Activated CD4-positive, CD25-positive, alpha-beta regulatory T cell treated with anti-CD3 and anti-CD28 coated beads, Interleukin-2, amount 50 U/mL, for 24 hours (primary cell): Measurements from ENCODE around the gene PARVA.

Source experiments
- ATAC-seq, 2 donors: fragments of 150-1000 bp; cut with Tn5 transposase; one replicate each; pipeline ENCODE4 v1.10.0; 2021; ENCODE audit warnings: mild to moderate bottlenecking in 1 of 2, moderate library complexity in 1 of 2

The PARVA gene

DNA sequence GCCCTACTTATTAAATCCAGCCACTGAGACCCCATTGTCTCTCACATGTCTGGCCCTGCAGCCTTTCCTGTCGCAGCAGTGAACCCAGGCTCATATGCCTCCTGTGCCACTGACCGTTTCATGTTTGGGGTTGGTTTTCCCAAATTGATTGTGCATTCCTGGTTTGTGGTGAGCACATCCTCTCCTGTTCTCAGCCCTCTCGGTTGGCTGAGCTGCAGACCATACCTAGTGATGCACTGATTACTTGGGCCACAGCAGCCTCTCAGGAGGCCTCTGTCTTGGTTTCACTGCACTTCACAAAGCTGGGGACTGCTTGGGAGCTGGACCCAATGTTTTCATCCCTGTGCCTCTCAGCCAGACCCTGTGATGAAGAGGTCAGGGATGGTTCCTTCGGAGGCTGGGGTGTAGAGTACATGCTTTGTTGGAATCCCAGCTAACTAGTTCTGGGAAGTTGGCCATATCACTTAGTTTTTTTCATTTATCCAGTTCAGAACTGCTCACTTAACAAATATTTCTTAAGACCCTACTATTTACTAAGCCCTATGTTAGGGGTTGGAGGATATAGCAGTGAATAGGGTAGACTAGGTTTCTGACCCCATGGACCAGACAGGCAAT, 30.9 kb downstream of the PARVA start:
- no peak for ATAC-seq

- ATAC-seq: no peak
Observed at GRCh38 chr11:12409621-12410005, 32.2 kb downstream of the PARVA start.

- ATAC-seq: no peak
Observed at GRCh38 chr11:12410006-12410728, 32.8 kb downstream of the PARVA start.

- no peak for ATAC-seq
Observed at GRCh38 chr11:12411393-12411792, 34.0 kb downstream of the PARVA start.

- ATAC-seq: no peak
Observed at GRCh38 chr11:12411806-12412727, 34.7 kb downstream of the PARVA start.

DNA sequence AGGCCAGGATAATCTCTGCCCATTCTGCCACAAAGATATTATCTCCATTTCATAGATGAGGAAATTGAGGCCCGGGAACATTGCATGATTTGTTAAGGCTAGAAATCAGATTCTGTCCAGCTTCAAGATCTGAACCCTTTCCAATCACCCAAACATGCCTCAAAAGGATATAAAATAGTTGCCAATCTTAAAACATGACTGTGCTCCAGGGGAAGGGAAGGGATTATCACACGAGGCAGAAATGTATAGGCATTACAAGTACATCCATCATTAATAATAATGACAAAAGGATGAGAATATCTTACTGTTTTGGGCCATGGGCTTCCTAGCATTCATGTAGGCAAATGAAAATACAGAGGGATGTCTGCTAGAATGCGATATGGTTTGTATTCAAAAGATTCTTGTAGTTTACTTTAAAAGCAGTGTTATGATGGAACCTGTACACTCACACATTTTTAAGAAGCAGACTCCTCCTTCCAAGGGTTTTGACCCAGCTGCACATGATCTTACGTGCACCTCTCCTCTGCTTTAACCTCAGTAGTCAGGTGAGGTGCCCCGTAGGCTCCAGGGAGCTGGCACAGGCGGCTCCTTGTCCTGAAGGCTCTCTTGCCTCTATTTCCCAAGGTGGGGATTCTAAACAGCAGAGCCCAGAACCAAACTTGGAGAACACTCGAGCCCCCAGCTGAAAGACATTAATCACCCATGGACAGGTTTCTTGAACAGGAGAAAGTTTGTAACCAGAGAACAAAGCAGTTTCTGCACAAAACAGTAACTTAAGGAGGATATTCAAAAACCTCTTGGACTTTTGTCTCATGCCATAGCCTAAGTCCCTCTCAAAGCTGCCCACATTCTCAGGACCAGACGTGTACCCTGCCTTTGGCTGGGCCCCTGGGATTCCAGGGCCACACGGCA, 36.0 kb downstream of the PARVA start:
- no peak for ATAC-seq

DNA sequence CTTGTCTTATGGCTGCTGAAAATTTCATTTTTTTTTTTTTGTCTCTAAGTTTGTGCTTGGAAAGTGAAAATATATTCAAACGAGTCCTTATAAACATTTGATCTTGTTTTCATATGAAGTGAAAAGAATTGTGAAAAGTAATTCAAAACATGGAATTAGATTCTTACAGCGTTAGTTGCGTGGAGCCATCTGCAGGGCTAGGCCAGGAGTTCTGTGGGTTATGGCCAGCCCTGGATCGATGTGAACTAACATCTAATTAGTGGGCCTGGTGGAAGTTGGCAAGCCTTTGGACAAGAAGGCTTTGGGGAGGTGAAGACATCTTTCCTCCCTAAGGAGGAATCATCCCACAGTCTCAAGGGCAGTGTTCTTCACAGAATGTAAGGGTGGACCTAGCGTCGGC, 37.2 kb downstream of the PARVA start:
- no peak for ATAC-seq

DNA sequence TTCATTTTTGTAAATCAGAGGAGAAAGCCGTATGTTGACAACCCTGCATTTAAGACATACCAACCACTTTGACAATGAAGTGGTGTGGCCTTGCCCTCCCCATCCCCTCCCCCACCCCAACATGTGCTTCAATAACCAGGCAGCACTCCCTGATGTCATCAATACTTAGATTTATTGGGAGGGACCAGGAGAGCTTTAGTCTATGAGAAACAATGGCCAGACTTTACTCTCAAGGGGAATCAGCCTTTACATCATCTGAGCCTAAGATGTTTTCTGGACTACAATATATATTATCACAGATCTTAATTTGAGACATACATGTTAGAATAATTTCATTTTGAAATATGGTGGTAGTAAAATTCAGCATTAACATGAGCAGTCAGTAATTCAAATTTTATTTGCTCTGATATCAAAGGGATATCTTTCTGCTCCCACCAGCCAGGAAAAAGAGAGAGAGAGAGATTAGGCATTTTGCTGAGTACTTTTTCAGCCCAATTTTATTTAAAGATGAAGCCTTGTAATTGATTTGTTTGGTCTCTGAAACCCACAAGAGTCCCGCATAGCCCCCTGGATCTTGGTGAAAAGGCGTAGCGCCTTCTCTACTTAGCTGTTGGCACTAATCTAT, 38.1 kb downstream of the PARVA start:
- ATAC-seq: no peak

GRCh38 chr11:12416552-12416951, 39.2 kb downstream of the PARVA start:
- no peak for ATAC-seq

- ATAC-seq: no peak
Observed at GRCh38 chr11:12417691-12418611, 40.6 kb downstream of the PARVA start.

DNA sequence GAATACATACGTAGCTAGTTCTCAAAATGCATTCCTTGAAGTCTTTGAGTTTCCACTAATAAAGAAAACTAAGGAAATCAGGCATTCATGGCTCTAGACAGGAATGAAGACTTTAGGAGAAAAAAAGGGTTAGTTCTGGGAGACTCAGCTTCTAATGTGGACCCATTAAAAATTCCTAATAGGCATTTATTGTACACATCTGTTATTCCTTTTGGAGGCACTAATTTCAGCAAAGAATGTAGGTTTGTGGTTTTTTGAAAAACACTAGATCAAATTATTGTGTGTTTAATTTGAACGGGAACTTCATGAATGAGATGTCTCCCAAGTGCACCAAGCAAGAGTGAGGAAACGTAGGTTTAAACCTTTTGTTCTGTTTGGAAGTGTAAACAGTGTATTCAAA, 42.7 kb downstream of the PARVA start:
- no peak for ATAC-seq

GRCh38 chr11:12420706-12421105, 43.3 kb downstream of the PARVA start:
- no peak for ATAC-seq

- ATAC-seq: no peak
Observed at GRCh38 chr11:12421386-12421785, 44.0 kb downstream of the PARVA start.

DNA sequence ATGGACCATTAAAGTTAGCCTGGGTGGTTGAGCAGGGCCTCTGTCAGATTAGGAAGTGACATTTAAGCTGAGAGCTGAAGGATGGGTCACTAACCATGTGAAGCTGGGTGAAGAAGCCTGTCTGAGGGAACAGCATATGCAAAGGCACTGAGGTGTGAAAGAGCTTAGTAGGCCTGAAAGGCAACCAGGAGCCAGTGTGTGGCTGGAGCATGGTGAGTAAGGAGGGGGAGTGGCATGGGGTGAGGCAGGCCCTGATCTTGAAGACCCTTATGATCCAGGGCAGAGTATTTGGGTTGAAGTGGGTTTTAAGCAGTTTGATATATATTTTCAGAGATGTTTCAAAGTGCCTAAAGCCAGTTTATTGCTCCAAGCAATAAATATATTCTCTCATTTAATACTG, 48.8 kb downstream of the PARVA start:
- no peak for ATAC-seq

DNA sequence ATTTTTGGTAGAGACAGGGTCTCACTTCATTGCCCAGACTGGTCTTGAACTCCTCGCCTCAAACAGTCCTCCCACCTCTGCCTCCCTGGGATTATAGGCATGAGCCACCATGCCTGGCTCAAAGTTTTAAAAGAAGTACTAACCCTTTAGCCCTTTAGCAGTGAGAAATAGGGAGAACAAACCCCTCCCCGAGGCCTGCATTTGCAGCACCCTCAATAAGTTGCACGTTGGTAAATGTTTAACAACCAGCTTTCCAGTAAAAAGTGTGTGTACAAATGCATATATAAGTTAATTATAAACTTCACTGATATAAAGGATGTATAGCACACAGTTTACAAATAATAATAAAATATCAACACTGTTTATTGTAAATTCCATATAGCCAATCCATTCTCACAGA, 51.8 kb downstream of the PARVA start:
- ATAC-seq: no peak

DNA sequence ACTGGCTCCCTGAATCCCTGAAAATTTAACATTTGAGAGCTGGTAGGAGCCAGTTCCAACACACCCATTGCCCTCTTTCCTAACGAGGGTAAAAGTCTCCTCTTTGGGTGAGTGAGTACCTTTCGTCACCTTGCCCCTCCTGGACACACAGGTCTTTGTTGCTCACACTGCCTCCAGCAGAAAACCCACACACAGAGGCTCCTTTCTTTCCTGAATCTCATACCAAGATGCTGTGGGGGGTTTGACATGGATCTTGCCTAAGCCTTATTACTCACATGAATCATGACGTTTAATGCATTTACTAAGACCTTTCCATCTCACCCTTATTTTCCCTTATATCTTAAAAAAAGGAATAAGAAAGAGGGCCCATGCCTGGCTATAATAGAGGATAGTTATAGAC, 53.0 kb downstream of the PARVA start:
- ATAC-seq: no peak

- ATAC-seq: no peak
Observed at GRCh38 chr11:12430954-12431595, 53.7 kb downstream of the PARVA start.

DNA sequence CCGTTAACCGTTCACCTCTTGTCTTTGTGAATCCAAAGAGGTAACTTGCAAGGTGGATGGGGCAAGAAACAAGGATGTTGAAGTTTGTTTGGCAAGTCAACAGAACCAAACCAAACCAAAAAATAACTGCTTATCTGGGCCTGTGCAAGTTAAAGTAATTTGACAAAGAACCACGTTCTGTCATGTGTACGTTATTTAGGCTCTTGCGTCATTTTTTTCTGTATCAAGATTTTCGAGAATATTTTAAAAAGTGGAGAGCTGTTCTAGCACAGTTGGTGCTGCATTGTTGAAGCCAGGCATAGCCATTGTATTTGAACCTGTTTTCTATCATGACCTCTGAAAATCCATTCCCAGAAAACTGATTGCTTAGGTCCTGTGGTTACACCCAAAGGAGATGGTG, 55.1 kb downstream of the PARVA start:
- no peak for ATAC-seq

- ATAC-seq: no peak
Observed at GRCh38 chr11:12433121-12433520, 55.8 kb downstream of the PARVA start.

DNA sequence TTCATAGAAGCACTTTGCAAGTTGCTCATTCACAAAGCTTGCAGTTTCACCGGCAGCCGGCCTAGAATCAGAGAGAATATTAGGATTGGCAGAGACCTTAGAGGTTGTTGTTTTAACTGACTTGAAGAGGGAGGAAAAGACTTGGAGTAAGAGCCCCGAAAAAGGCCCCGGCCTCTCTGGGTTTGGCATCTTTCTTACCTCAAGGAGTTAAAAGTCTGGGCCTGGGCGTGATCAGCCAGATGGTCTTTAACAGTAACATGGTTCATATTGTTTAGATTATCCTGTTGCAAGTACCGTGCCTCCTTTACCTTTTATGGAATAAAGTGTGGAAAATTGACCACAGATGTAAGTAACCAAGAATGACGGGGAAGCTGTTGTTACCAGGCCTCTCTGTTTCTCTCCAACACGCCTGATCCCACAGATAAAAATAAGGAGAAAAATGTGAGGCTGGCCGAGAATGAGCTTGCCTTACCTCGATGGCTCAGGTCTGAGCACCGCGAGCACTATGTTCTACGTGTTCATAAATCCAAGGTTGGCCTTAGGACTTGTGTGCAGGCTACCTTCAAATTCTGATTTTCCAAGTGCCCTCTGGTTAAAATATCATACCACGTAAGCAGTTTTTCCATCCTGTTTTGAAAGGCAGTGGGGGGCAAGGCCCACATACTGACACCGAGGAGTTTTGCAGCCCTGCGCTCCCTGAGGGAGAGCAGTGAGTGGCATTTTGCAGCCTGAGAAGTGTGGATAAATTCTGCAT, 56.4 kb downstream of the PARVA start:
- no peak for ATAC-seq
